Spleen (tissue), 11 donors: Measurements from ENCODE around the gene CARTPT. TPM values are rescaled to one million over a fixed set of nuclear protein-coding genes. Genes with fewer than 3 reads are reported as not detected.

Source experiments
- DNase-seq: peaks from one replicate; pipeline ENCODE4 v3.0.0-alpha.2; 2020
- H3K27ac ChIP-seq, 8 donors: fragments of 200-600 bp; sonication (generic) in 7 of 8; 1 replicate in 4 of 8; 2 replicates in 4 of 8; pipeline versions ENCODE4 v1.5.0 to v1.8.0; 2016 to 2021; ENCODE audit warnings: inconsistent platforms in 4 of 8, mild to moderate bottlenecking in 4 of 8, moderate library complexity in 1 of 8
- H3K27me3 ChIP-seq, 7 donors: fragments of 200-600 bp; sonication (generic) in 6 of 7; replicated peaks in 1 of 7; 1 replicate in 4 of 7; 2 replicates in 3 of 7; pipeline versions ENCODE4 v1.5.0 to v1.8.0; 2016 to 2021; ENCODE audit warnings: inconsistent platforms in 3 of 7, mild to moderate bottlenecking in 1 of 7
- H3K36me3 ChIP-seq, 6 donors: fragments of 200-600 bp; sonication (generic) in 5 of 6; 1 replicate in 4 of 6; 2 replicates in 2 of 6; pipeline versions ENCODE4 v1.5.0 to v1.8.0; 2016 to 2021; ENCODE audit warnings: inconsistent platforms in 2 of 6
- H3K4me1 ChIP-seq, 6 donors: fragments of 200-600 bp; sonication (generic) in 5 of 6; 1 replicate in 3 of 6; 2 replicates in 3 of 6; pipeline versions ENCODE4 v1.5.0 to v1.8.0; 2016 to 2021; ENCODE audit warnings: inconsistent platforms in 3 of 6
- H3K4me3 ChIP-seq, 8 donors: fragments of 200-600 bp; sonication (generic) in 7 of 8; 1 replicate in 4 of 8; 2 replicates in 4 of 8; pipeline versions ENCODE4 v1.5.0 to v1.8.0; 2016 to 2021; ENCODE audit warnings: inconsistent platforms in 4 of 8, mild to moderate bottlenecking in 4 of 8, moderate library complexity in 2 of 8
- H3K9me3 ChIP-seq, 8 donors: fragments of 200-600 bp; sonication (generic) in 7 of 8; 1 replicate in 4 of 8; 2 replicates in 4 of 8; pipeline versions ENCODE4 v1.5.0 to v1.8.0; 2016 to 2021; ENCODE audit warnings: inconsistent platforms in 4 of 8
- POLR2A ChIP-seq, 3 donors: fragments of 450-650 bp; IDR thresholded peaks; one replicate each; pipeline ENCODE4 v1.5.1; 2017; ENCODE audit warnings: antibody characterized with exemption in 3 of 3, mild to moderate bottlenecking in 1 of 3
- POLR2AphosphoS5 ChIP-seq, 3 donors: sonication (generic); formaldehyde crosslinking; IDR thresholded peaks; one replicate each; pipeline ENCODE4 v1.5.1; 2017; ENCODE audit warnings: antibody characterized with exemption in 3 of 3
- WGBS, 5 donors: extraction: QIAGEN DNeasy Blood & Tissue Kit in 3 of 5; methylation state at CpG; one replicate each; pipeline versions ENCODE4 v1.1.5 to v1.1.7; 2013 to 2018; 5-methylcytosine and 5-hydroxymethylcytosine counted together
- intact Hi-C: fragments of 100-400 bp; cut with DNase I; formaldehyde crosslinking; loops from one replicate; pipeline ENCODE4 v1.15.0; 2023; ENCODE audit warnings: low total_unique reads
- polyA plus RNA-seq, 3 donors: library from polyadenylated mRNA; stranded (reverse); fragments of 200-250 nt; gene quantifications; one replicate each; pipeline ENCODE4 v1.2.1, GENCODE V29; 2013
- total RNA-seq, 7 donors: library from RNA; depleted of rRNA in 3 of 7; stranded (reverse); fragments of >200 nt in 3 of 7; fragmentation: NEBNext Ultra II Directional in 4 of 7; extraction: Animal tissue kit (Norgen Biotek cat#: 25700) in 4 of 7; gene quantifications; one replicate each; pipeline versions ENCODE4 v1.1.0 to v1.2.1, GENCODE V29; 2016 to 2021
- TF ChIP-seq, protein P1 (sequence below), 11 experiments: fragments of 200-600 bp in 7 of 11; fragments of 450-650 bp in 4 of 11; sonication (generic) in 4 of 11; IDR thresholded peaks in 8 of 11; conservative IDR thresholded peaks in 3 of 11; 1 replicate in 7 of 11; 2 replicates in 4 of 11; pipeline versions ENCODE4 v1.4.0 to v1.8.0; 2016 to 2021; ENCODE audit warnings: antibody characterized with exemption in 11 of 11, inconsistent platforms in 4 of 11, mild to moderate bottlenecking in 1 of 11
- donor health status: healthy with polysubstance abuse.
- donor health status: DM: no; HTN: no; CAD: no; lungs with moderate emphysema.
- donor health status: DM: no; HTN: no; CAD: no.
- donor health status: Bipolar disorder and iron deficiency.
- donor health status: healthy.
- donor health status: DM: no; HTN: no; CAD: no.
- donor health status: DM: yes; HTN: yes; CAD: no.

CARTPT gene
- total and polyA plus RNA-seq, 10 donors: not detected

GRCh38 chr5:71748360-71748759 lies 29.3 kb downstream of the CARTPT start:
- Histone ChIP-seq H3K9me3 (no peaks in the 10 kb centered on the region), H3K27ac (no peak overlapping the region), H3K36me3 (no peaks in the 10 kb centered on the region), H3K27me3 (no peaks in the 10 kb centered on the region), H3K4me3 (no peak overlapping the region), H3K4me1 (no peaks in the 10 kb centered on the region)
- DNase-seq: no peak
- WGBS, 5 donors: 70 to 95% (median 85%) methylated on average over 11 of the region's 11 CpGs
- TF ChIP-seq, protein P1, sequence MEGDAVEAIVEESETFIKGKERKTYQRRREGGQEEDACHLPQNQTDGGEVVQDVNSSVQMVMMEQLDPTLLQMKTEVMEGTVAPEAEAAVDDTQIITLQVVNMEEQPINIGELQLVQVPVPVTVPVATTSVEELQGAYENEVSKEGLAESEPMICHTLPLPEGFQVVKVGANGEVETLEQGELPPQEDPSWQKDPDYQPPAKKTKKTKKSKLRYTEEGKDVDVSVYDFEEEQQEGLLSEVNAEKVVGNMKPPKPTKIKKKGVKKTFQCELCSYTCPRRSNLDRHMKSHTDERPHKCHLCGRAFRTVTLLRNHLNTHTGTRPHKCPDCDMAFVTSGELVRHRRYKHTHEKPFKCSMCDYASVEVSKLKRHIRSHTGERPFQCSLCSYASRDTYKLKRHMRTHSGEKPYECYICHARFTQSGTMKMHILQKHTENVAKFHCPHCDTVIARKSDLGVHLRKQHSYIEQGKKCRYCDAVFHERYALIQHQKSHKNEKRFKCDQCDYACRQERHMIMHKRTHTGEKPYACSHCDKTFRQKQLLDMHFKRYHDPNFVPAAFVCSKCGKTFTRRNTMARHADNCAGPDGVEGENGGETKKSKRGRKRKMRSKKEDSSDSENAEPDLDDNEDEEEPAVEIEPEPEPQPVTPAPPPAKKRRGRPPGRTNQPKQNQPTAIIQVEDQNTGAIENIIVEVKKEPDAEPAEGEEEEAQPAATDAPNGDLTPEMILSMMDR (IDR thresholded peaks at IDR 0.05 in 8 of 11, conservative IDR thresholded peaks at IDR 0.05 in 3 of 11): no peak
- TF ChIP-seq POLR2AphosphoS5 (IDR thresholded peaks at IDR 0.05) (no peak), POLR2A (IDR thresholded peaks at IDR 0.05) (no peak)
- intact Hi-C loops: no loop called here

DNA sequence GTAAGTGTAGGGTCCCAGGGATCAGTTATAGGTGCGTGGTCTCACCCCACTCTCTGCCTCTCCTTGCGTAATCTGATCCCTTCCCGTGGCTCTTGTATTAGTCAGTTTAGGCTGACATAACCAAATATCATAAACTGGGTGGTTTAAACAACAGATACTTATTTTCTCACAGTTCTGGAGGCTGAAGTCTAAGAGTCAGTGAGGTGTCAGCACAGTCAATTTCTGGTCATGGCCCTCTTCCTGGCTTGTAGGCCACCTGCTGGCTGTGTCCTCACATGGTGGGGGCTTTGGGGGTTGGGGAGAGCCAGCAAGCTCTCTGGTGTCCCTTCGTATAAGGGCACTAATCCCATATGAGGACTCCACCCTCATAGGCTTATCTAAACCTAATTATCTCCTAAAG lies 32.3 kb downstream of the CARTPT start:
- Histone ChIP-seq H3K27me3 (no peaks in the 10 kb centered on the region), H3K9me3 (no peaks in the 10 kb centered on the region), H3K27ac (no peak overlapping the region), H3K4me3 (no peak overlapping the region), H3K36me3 (no peaks in the 10 kb centered on the region), H3K4me1 (no peaks in the 10 kb centered on the region)
- DNase-seq: no peak
- 73 to 87% (median 84%) methylated on average over 4 of the region's 4 CpGs for WGBS, 5 donors
- TF ChIP-seq POLR2AphosphoS5 (IDR thresholded peaks at IDR 0.05) (no peak), POLR2A (IDR thresholded peaks at IDR 0.05) (no peak)
- TF ChIP-seq, protein P1 (IDR thresholded peaks at IDR 0.05 in 8 of 11, conservative IDR thresholded peaks at IDR 0.05 in 3 of 11): no peak
- intact Hi-C loops: no loop called here

GRCh38 chr5:71752441-71753190 lies 33.5 kb downstream of the CARTPT start:
- TF ChIP-seq, protein P1 (IDR thresholded peaks at IDR 0.05 in 8 of 11, conservative IDR thresholded peaks at IDR 0.05 in 3 of 11): no peak
- intact Hi-C loops: no loop called here
- Histone ChIP-seq H3K36me3 (no peaks in the 10 kb centered on the region), H3K9me3 (no peaks in the 10 kb centered on the region), H3K27ac (no peak overlapping the region), H3K4me3 (no peak overlapping the region), H3K4me1 (peaks cover 0 to 3% (median 1%) of the 10 kb centered on the region in 6 donors), H3K27me3 (no peaks in the 10 kb centered on the region)
- no peak for DNase-seq
- 63 to 68% (median 67%) methylated on average over 4 of the region's 4 CpGs for WGBS, 5 donors

GRCh38 chr5:71757590-71758543 lies 38.8 kb downstream of the CARTPT start:
- DNase-seq: no peak
- intact Hi-C loops: no loop called here
- Histone ChIP-seq H3K9me3 (no peaks in the 10 kb centered on the region), H3K4me3 (peak overlapping the region in 2 of 8 donors; percentile 18 to 33), H3K36me3 (no peaks in the 10 kb centered on the region), H3K4me1 (peaks cover 0 to 8% (median 3%) of the 10 kb centered on the region in 6 donors), H3K27me3 (no peaks in the 10 kb centered on the region), H3K27ac (no peak overlapping the region)
- TF ChIP-seq, protein P1 (IDR thresholded peaks at IDR 0.05 in 8 of 11, conservative IDR thresholded peaks at IDR 0.05 in 3 of 11): peak in 9 of 11 experiments; percentile 13 to 69 (median 60)
- no peak for TF ChIP-seq POLR2A (IDR thresholded peaks at IDR 0.05)
- no peak for TF ChIP-seq POLR2AphosphoS5 (IDR thresholded peaks at IDR 0.05)
- WGBS, 5 donors: 23 to 26% (median 23%) methylated on average over 14 of the region's 14 CpGs
